Measurements from ENCODE around the gene MTUS2. TPM values are rescaled to one million over a fixed set of nuclear protein-coding genes. Genes with fewer than 3 reads are reported as not detected.
"Not testable (repeated sequence)": the region's sequence is repeated elsewhere in the genome, so short reads cannot be mapped to it uniquely, and the experiment has no call there.

MTUS2 gene
- total RNA-seq, 1 donor from 2014 or later, result 0.41 TPM

DNA sequence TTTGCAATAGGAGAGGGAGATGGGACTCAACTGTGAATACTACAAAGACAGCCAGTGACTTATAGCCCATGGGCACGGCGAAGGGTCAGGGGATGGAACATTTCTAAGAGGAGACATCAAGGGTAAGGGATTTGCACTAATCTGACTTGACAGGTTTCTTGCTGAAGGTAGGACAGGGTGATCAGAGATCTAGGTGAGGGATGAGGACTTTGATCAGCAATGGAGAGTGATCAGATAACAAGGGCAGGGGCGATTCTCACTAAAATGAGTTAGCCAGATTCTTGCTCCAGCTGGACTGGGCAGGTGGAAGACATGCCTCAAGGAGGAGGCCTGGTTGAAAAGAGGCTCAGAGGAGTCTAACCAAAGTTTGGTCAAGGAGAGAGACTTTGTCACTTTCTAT lies 566.1 kb downstream of the MTUS2 start:
- intact Hi-C loops (cut with DNase I), result no loop called here
- no peak overlapping the region for H3K27ac ChIP-seq
- H3K36me3 ChIP-seq, result no peaks in the 10 kb centered on the region
- H3K4me1 ChIP-seq, result no peaks in the 10 kb centered on the region
- ATAC-seq, result no peak
- H3K4me3 ChIP-seq, result no peak overlapping the region
- no peak for DNase-seq
- no peaks in the 10 kb centered on the region for H3K9me3 ChIP-seq
- H3K27me3 ChIP-seq, result no peaks in the 10 kb centered on the region
- no peak for TF ChIP-seq CTCF (IDR thresholded peaks at IDR 0.05)

- H3K27me3 ChIP-seq; DNase-seq; H3K4me1 ChIP-seq; ATAC-seq; H3K36me3 ChIP-seq; intact Hi-C loops (cut with DNase I); H3K4me3 ChIP-seq; H3K27ac ChIP-seq; H3K9me3 ChIP-seq: not testable (repeated sequence)
Measured at GRCh38 chr13:29390598-29390997, 570.5 kb downstream of the MTUS2 start.

DNA sequence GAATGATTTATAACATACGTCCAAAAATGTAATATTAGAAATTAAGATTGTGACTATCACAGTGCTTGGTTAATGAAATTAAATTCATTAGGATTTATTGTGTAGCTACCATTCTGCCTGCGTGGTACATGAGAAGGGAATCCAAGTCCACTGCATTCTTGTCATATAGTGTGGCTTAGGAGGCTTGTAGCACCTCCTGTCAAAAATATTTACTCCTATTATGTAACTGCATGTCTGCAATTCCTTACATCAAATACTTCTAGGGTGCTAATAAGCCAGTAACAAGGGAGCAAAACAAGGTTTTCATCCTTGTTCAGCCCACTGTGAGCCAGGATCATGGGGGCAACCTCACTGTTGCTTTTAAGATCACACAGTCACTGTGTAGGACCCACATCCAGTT lies 576.3 kb downstream of the MTUS2 start:
- no peak for DNase-seq
- no peaks in the 10 kb centered on the region for H3K36me3 ChIP-seq
- no peak for TF ChIP-seq CTCF (IDR thresholded peaks at IDR 0.05)
- H3K27me3 ChIP-seq, result peaks cover 18% of the 10 kb centered on the region
- no peak for ATAC-seq
- H3K4me3 ChIP-seq, result no peak overlapping the region
- intact Hi-C loops (cut with DNase I), result no loop called here
- no peaks in the 10 kb centered on the region for H3K9me3 ChIP-seq
- H3K27ac ChIP-seq, result no peak overlapping the region
- no peaks in the 10 kb centered on the region for H3K4me1 ChIP-seq

DNA sequence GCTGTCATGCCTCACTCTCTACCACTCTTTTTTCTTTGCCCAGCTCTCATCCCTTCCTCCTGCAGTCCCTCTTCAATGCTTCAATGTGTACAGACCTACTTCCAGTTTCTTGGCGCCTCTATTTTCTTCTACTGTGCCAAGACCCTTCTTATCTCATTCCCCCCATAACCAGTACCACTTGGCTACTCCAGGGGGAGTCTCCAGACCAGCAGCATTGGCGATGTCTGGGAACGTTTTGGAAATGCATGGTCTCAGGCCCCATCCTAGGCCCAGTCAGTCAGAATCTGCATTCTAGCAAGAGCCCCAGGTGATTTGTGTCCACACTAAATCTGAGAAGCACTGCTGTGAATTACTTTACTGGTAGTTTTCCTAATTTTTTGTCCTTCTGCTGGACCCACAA lies 577.1 kb downstream of the MTUS2 start:
- Histone ChIP-seq H3K9me3 (no peaks in the 10 kb centered on the region), H3K4me1 (no peaks in the 10 kb centered on the region), H3K27me3 (peaks cover 18% of the 10 kb centered on the region), H3K4me3 (no peak overlapping the region), H3K36me3 (no peaks in the 10 kb centered on the region), H3K27ac (no peak overlapping the region)
- no peak for TF ChIP-seq CTCF (IDR thresholded peaks at IDR 0.05)
- no peak for ATAC-seq
- intact Hi-C loops (cut with DNase I), result no loop called here
- no peak for DNase-seq

- H3K27ac ChIP-seq, result no peak overlapping the region
- TF ChIP-seq CTCF (IDR thresholded peaks at IDR 0.05), result no peak
- intact Hi-C loops (cut with DNase I), result no loop called here
- no peaks in the 10 kb centered on the region for H3K36me3 ChIP-seq
- H3K4me3 ChIP-seq, result no peak overlapping the region
- H3K4me1 ChIP-seq, result no peaks in the 10 kb centered on the region
- ATAC-seq (no peak), DNase-seq (no peak)
- no peaks in the 10 kb centered on the region for H3K9me3 ChIP-seq
- no peaks in the 10 kb centered on the region for H3K27me3 ChIP-seq
Measured at GRCh38 chr13:29402166-29402636, 582.1 kb downstream of the MTUS2 start.

DNA sequence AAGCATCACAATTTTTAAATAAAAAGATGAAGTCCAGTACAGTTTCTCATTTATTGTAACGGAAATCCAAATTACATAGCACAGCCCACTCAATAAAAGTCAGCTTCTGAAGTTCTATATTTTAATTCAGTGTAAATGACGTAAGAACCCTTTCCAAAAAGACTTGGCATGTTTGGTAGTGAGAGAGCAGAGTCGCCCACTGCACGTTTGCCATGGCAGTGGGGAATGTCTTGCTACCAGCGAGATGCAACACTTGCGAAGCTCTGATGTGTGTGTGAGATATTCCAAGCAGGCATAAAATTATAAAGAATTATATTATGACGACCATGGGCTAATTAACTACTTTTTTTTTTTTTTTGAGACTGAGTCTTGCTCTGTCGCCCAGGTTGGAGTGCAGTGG lies 585.3 kb downstream of the MTUS2 start:
- no peak for DNase-seq
- Histone ChIP-seq H3K27ac (no peak overlapping the region), H3K27me3 (peaks cover 3% of the 10 kb centered on the region), H3K9me3 (no peaks in the 10 kb centered on the region), H3K36me3 (no peaks in the 10 kb centered on the region), H3K4me3 (no peak overlapping the region), H3K4me1 (no peaks in the 10 kb centered on the region)
- intact Hi-C loops (cut with DNase I), result no loop called here
- ATAC-seq, result no peak
- TF ChIP-seq CTCF (IDR thresholded peaks at IDR 0.05), result no peak
